GM12865 (cell line): Measurements from ENCODE around the gene SOX13.
"Not testable (repeated sequence)": the region's sequence is repeated elsewhere in the genome, so short reads cannot be mapped to it uniquely, and the experiment has no call there.

Experiments
- DNase-seq: peaks from one replicate; pipeline ENCODE4 v3.0.0; 2010; ENCODE audit warnings: low read depth
- H3K4me3 ChIP-seq: 2 replicates; pipeline ENCODE4 v1.5.1; 2011; ENCODE audit warnings: mild to moderate bottlenecking, low read depth, low read length, control low read depth
- CTCF ChIP-seq: IDR thresholded peaks from 2 replicates; pipeline ENCODE4 v1.5.1; 2011; ENCODE audit warnings: low read length, control low read depth, low read depth, inconsistent platforms; ENCODE audit not compliant: insufficient read depth; ENCODE audit errors: missing control alignments

SOX13 gene

GRCh38 chr1:204085876-204086275, 13.0 kb downstream of the SOX13 start:
- DNase-seq, result no peak
- no peak overlapping the region for H3K4me3 ChIP-seq
- TF ChIP-seq CTCF, result no peak

- no peak for TF ChIP-seq CTCF
- no peak overlapping the region for H3K4me3 ChIP-seq
- DNase-seq, result no peak
Measured at GRCh38 chr1:204087181-204087892, 14.4 kb downstream of the SOX13 start.

- no peak for TF ChIP-seq CTCF
- H3K4me3 ChIP-seq, result no peak overlapping the region
- no peak for DNase-seq
Measured at GRCh38 chr1:204087893-204088528, 15.1 kb downstream of the SOX13 start.

GRCh38 chr1:204088596-204088995, 15.7 kb downstream of the SOX13 start:
- H3K4me3 ChIP-seq, result no peak overlapping the region

GRCh38 chr1:204089044-204089751, 16.3 kb downstream of the SOX13 start:
- no peak for DNase-seq
- TF ChIP-seq CTCF, result no peak
- no peak overlapping the region for H3K4me3 ChIP-seq

More at GRCh38 chr1:204088596-204088995, 15.7 kb downstream of the SOX13 start:
- no peak for DNase-seq
- no peak for TF ChIP-seq CTCF

GRCh38 chr1:204090132-204090531, 17.2 kb downstream of the SOX13 start:
- not testable (repeated sequence) for DNase-seq, H3K4me3 ChIP-seq

- no peak for TF ChIP-seq CTCF
- no peak for DNase-seq
- H3K4me3 ChIP-seq, result no peak overlapping the region
Measured at GRCh38 chr1:204091066-204091465, 18.2 kb downstream of the SOX13 start.
